ENCODE data around the gene PYGO1.

GRCh38 chr15:55632434-55632833 lies 44.3 kb upstream of the PYGO1 start:
- no peak for TF ChIP-seq CTCF (conservative IDR thresholded peaks at IDR 0.05; ENCODE audit: low read length)
- TF ChIP-seq EZH2phosphoT487 (IDR thresholded peaks at IDR 0.05; ENCODE audit: borderline replicate concordance) = no peak
